Memory B cell (primary cell): ENCODE results near the gene MAST2.

Source experiments
- ATAC-seq: fragments of 150-1000 bp; cut with Tn5 transposase; 2 replicates; pipeline ENCODE4 v1.10.0; 2021; ENCODE audit warnings: low read depth, mild to moderate bottlenecking, moderate library complexity
- DNase-seq, 2 donors: peaks; one replicate each; pipeline ENCODE4 v3.0.0; 2022; ENCODE audit warnings: low spot score in 2 of 2
- H3K27ac Mint-ChIP-seq: one replicate; pipeline ENCODE4 v1.8.0; 2022; ENCODE audit warnings: mild to moderate bottlenecking, moderate library complexity, mixed read lengths
- H3K27me3 Mint-ChIP-seq: one replicate; pipeline ENCODE4 v1.8.0; 2022; ENCODE audit warnings: mixed read lengths
- H3K36me3 Mint-ChIP-seq: one replicate; pipeline ENCODE4 v1.8.0; 2022; ENCODE audit warnings: mild to moderate bottlenecking, mixed read lengths
- H3K4me1 Mint-ChIP-seq: one replicate; pipeline ENCODE4 v1.8.0; 2022; ENCODE audit warnings: mixed read lengths
- H3K4me3 Mint-ChIP-seq: one replicate; pipeline ENCODE4 v1.8.0; 2022; ENCODE audit warnings: mild to moderate bottlenecking, moderate library complexity, mixed read lengths
- H3K9me3 Mint-ChIP-seq: one replicate; pipeline ENCODE4 v1.8.0; 2022; ENCODE audit warnings: mixed read lengths

MAST2 gene

GRCh38 chr1:46070164-46070814 lies 266.9 kb downstream of the MAST2 start:
- DNase-seq (no peak), ATAC-seq (no peak)
- Mint-ChIP-seq H3K27me3 (no peaks in the 10 kb centered on the region), H3K27ac (no peak overlapping the region), H3K36me3 (no peaks in the 10 kb centered on the region), H3K9me3 (no peaks in the 10 kb centered on the region), H3K4me1 (peaks cover 3% of the 10 kb centered on the region), H3K4me3 (no peak overlapping the region)

- Mint-ChIP-seq H3K36me3 (no peaks in the 10 kb centered on the region), H3K9me3 (no peaks in the 10 kb centered on the region), H3K4me3 (no peak overlapping the region), H3K4me1 (no peaks in the 10 kb centered on the region), H3K27ac (no peak overlapping the region), H3K27me3 (no peaks in the 10 kb centered on the region)
- no peak for ATAC-seq
- no peak for DNase-seq
Measured at GRCh38 chr1:46072975-46073374, 269.6 kb downstream of the MAST2 start.

- H3K4me3 Mint-ChIP-seq, result no peak overlapping the region
- H3K9me3 Mint-ChIP-seq, result no peaks in the 10 kb centered on the region
- H3K27me3 Mint-ChIP-seq, result no peaks in the 10 kb centered on the region
- ATAC-seq (no peak), DNase-seq (no peak)
- no peaks in the 10 kb centered on the region for H3K36me3 Mint-ChIP-seq
- H3K27ac Mint-ChIP-seq, result no peak overlapping the region
- no peaks in the 10 kb centered on the region for H3K4me1 Mint-ChIP-seq
Measured at GRCh38 chr1:46076343-46076742, 272.9 kb downstream of the MAST2 start.

- no peak overlapping the region for H3K27ac Mint-ChIP-seq
- H3K9me3 Mint-ChIP-seq, result no peaks in the 10 kb centered on the region
- H3K27me3 Mint-ChIP-seq, result no peaks in the 10 kb centered on the region
Measured at GRCh38 chr1:46077644-46078043, 274.2 kb downstream of the MAST2 start.

GRCh38 chr1:46080257-46080656 lies 276.8 kb downstream of the MAST2 start:
- no peak for DNase-seq
- Mint-ChIP-seq H3K36me3 (peaks cover 3% of the 10 kb centered on the region), H3K27ac (no peak overlapping the region), H3K4me3 (no peak overlapping the region), H3K4me1 (no peaks in the 10 kb centered on the region), H3K9me3 (no peaks in the 10 kb centered on the region), H3K27me3 (no peaks in the 10 kb centered on the region)
- no peak for ATAC-seq

More at GRCh38 chr1:46077644-46078043, 274.2 kb downstream of the MAST2 start:
- Mint-ChIP-seq H3K36me3 (peaks cover 3% of the 10 kb centered on the region), H3K4me3 (no peak overlapping the region), H3K4me1 (no peaks in the 10 kb centered on the region)
- ATAC-seq (no peak), DNase-seq (no peak)

GRCh38 chr1:46081206-46081605 lies 277.8 kb downstream of the MAST2 start:
- no peaks in the 10 kb centered on the region for H3K9me3 Mint-ChIP-seq
- H3K36me3 Mint-ChIP-seq, result peaks cover 3% of the 10 kb centered on the region
- no peak overlapping the region for H3K4me3 Mint-ChIP-seq
- no peak for ATAC-seq
- no peaks in the 10 kb centered on the region for H3K4me1 Mint-ChIP-seq
- no peak for DNase-seq
- H3K27me3 Mint-ChIP-seq, result no peaks in the 10 kb centered on the region
- H3K27ac Mint-ChIP-seq, result no peak overlapping the region

GRCh38 chr1:46081619-46082018 lies 278.2 kb downstream of the MAST2 start:
- ATAC-seq, result no peak

GRCh38 chr1:46083579-46083978 lies 280.2 kb downstream of the MAST2 start:
- Mint-ChIP-seq H3K9me3 (no peaks in the 10 kb centered on the region), H3K27ac (no peak overlapping the region), H3K4me1 (peaks cover 2% of the 10 kb centered on the region), H3K27me3 (no peaks in the 10 kb centered on the region), H3K36me3 (peaks cover 3% of the 10 kb centered on the region), H3K4me3 (no peak overlapping the region)
- ATAC-seq (no peak), DNase-seq (no peak)

More at GRCh38 chr1:46081619-46082018, 278.2 kb downstream of the MAST2 start:
- no peak overlapping the region for H3K27ac Mint-ChIP-seq
- H3K4me3 Mint-ChIP-seq, result no peak overlapping the region
- no peak for DNase-seq
- no peaks in the 10 kb centered on the region for H3K27me3 Mint-ChIP-seq
- no peaks in the 10 kb centered on the region for H3K9me3 Mint-ChIP-seq
- peaks cover 3% of the 10 kb centered on the region for H3K36me3 Mint-ChIP-seq
- H3K4me1 Mint-ChIP-seq, result no peaks in the 10 kb centered on the region

GRCh38 chr1:46084553-46085451 lies 281.4 kb downstream of the MAST2 start:
- Mint-ChIP-seq H3K27me3 (no peaks in the 10 kb centered on the region), H3K36me3 (peaks cover 3% of the 10 kb centered on the region), H3K27ac (no peak overlapping the region), H3K4me1 (peaks cover 2% of the 10 kb centered on the region), H3K4me3 (no peak overlapping the region), H3K9me3 (no peaks in the 10 kb centered on the region)
- no peak for ATAC-seq
- DNase-seq, result no peak
